ENCODE results near the gene UNKL.

UNKL gene

GRCh38 chr16:1326391-1326790, 88.1 kb downstream of the UNKL start:
- TF ChIP-seq ZBTB8A (tag by site-specific recombination; IDR thresholded peaks at IDR 0.05) = no peak
- TF ChIP-seq, protein P1, sequence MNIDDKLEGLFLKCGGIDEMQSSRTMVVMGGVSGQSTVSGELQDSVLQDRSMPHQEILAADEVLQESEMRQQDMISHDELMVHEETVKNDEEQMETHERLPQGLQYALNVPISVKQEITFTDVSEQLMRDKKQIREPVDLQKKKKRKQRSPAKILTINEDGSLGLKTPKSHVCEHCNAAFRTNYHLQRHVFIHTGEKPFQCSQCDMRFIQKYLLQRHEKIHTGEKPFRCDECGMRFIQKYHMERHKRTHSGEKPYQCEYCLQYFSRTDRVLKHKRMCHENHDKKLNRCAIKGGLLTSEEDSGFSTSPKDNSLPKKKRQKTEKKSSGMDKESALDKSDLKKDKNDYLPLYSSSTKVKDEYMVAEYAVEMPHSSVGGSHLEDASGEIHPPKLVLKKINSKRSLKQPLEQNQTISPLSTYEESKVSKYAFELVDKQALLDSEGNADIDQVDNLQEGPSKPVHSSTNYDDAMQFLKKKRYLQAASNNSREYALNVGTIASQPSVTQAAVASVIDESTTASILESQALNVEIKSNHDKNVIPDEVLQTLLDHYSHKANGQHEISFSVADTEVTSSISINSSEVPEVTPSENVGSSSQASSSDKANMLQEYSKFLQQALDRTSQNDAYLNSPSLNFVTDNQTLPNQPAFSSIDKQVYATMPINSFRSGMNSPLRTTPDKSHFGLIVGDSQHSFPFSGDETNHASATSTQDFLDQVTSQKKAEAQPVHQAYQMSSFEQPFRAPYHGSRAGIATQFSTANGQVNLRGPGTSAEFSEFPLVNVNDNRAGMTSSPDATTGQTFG (tag by site-specific recombination; IDR thresholded peaks at IDR 0.05; ENCODE audit: borderline replicate concordance) = no peak
- Histone ChIP-seq H3K27ac (ENCODE audit: extremely low read depth, low read depth, low read length) (no peak overlapping the region), H3K4me1 (ENCODE audit: control insufficient read depth, insufficient read depth, low read length) (no peaks in the 10 kb centered on the region), H3K4me3 (ENCODE audit: low read depth, low read length) (no peak overlapping the region), H3K36me3 (ENCODE audit: control insufficient read depth in 2 of 2, insufficient read depth in 1 of 2, low read length in 2 of 2) (peaks cover 10 to 23% of the 10 kb centered on the region in 2 experiments; a peak in 2 of 3 replicates), H3K9me3 (ENCODE audit: control insufficient read depth, insufficient read depth, low read depth, low read length) (no peaks in the 10 kb centered on the region)
- CTCF ChIA-PET = interaction anchor here (0.6 kb wide), 1 partner anchor 82 kb away, joined by 3 read pairs; no protein-coding TSS in a partner anchor
- POLR2A ChIA-PET = interaction anchor here (0.6 to 1.8 kb wide), 6 partner anchors 9 to 563 kb away, joined by 3 to 7 read pairs (median 4); no protein-coding TSS in a partner anchor

DNA sequence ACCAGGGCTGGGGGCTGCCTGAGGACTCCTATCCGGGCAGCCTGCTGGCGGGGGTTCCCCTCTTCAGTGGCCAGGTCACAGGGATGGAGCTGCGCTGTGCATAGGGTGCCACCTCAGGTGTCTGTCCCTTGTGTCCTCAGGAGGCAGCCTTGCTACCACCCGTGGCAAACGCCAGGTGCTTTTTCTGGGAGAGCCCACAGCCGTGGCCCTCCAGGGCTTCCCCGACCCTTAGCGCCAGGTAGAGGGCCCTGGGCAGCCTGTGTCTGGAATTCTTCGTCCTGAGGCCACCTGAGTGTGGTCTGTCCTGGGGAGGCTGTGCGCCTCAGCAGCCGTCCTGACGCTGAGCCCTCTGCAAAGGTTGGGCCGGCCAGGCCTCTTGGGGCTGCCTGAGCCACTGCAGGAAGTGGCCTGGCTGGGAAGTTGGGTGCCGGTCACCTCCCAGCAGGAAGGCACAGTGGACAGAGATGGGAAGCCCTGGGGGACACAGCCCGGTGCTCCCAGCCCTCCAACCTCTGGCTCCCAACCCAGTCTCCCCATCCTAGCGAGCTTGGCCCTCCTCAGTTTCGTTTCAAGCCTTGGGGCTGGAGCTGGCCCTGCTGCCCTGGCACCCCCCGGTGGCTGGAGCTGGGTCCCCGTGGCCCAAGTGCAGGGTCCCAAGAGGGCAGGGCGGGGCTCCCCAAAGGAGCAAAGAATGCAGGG, 88.7 kb downstream of the UNKL start:
- no peak overlapping the region for H3K27ac ChIP-seq (ENCODE audit: extremely low read depth, low read depth, low read length)
- no peak for TF ChIP-seq ZBTB21 (tag by site-specific recombination; IDR thresholded peaks at IDR 0.05)
- peaks cover 10 to 29% of the 10 kb centered on the region in 2 experiments; a peak in 2 of 3 replicates for H3K36me3 ChIP-seq (ENCODE audit: control insufficient read depth in 2 of 2, insufficient read depth in 1 of 2, low read length in 2 of 2)
- H3K9me3 ChIP-seq (ENCODE audit: control insufficient read depth, insufficient read depth, low read depth, low read length) = no peaks in the 10 kb centered on the region
- no peaks in the 10 kb centered on the region for H3K4me1 ChIP-seq (ENCODE audit: control insufficient read depth, insufficient read depth, low read length)
- ChIA-PET CTCF (interaction anchor here (0.6 to 1.0 kb wide), 2 partner anchors 37 to 82 kb away, joined by 3 to 4 read pairs; no protein-coding TSS in a partner anchor), POLR2A (interaction anchor here (0.6 to 1.8 kb wide), 7 partner anchors 9 to 564 kb away, joined by 3 to 7 read pairs (median 4); no protein-coding TSS in a partner anchor)
- no peak overlapping the region for H3K4me3 ChIP-seq (ENCODE audit: low read depth, low read length)

- H3K36me3 ChIP-seq (ENCODE audit: control insufficient read depth in 2 of 2, insufficient read depth in 1 of 2, low read length in 2 of 2) = peaks cover 10 to 34% of the 10 kb centered on the region in 2 experiments; a peak in 2 of 3 replicates
- no peak overlapping the region for H3K27ac ChIP-seq (ENCODE audit: extremely low read depth, low read depth, low read length)
- H3K9me3 ChIP-seq (ENCODE audit: control insufficient read depth, insufficient read depth, low read depth, low read length) = no peaks in the 10 kb centered on the region
- no peak overlapping the region for H3K4me3 ChIP-seq (ENCODE audit: low read depth, low read length)
- TF ChIP-seq ZNF26 (tag by site-specific recombination; IDR thresholded peaks at IDR 0.05) (no peak), ZNF146 (tag by site-specific recombination; IDR thresholded peaks at IDR 0.05) (no peak), SETDB1 (IDR thresholded peaks at IDR 0.05; ENCODE audit: insufficient read length, low read length) (no peak)
- ChIA-PET CTCF (interaction anchor here (1.0 kb wide), 1 partner anchor 37 kb away, joined by 4 read pairs; no protein-coding TSS in a partner anchor), POLR2A (interaction anchor here (1.3 to 1.8 kb wide), 2 partner anchors 13 to 18 kb away, joined by 5 to 7 read pairs; no protein-coding TSS in a partner anchor)
- no peaks in the 10 kb centered on the region for H3K4me1 ChIP-seq (ENCODE audit: control insufficient read depth, insufficient read depth, low read length)
Measured at GRCh38 chr16:1325261-1325660, 89.2 kb downstream of the UNKL start.

- Histone ChIP-seq H3K9me3 (ENCODE audit: control insufficient read depth, insufficient read depth, low read depth, low read length) (no peaks in the 10 kb centered on the region), H3K36me3 (ENCODE audit: control insufficient read depth in 2 of 2, insufficient read depth in 1 of 2, low read length in 2 of 2) (peaks cover 10 to 43% of the 10 kb centered on the region in 2 experiments; a peak in 2 of 3 replicates), H3K4me1 (ENCODE audit: control insufficient read depth, insufficient read depth, low read length) (no peaks in the 10 kb centered on the region), H3K4me3 (ENCODE audit: low read depth, low read length) (no peak overlapping the region), H3K27ac (ENCODE audit: extremely low read depth, low read depth, low read length) (no peak overlapping the region)
- POLR2A ChIA-PET = no interaction called here
- TF ChIP-seq YY2 (tag by site-specific recombination; IDR thresholded peaks at IDR 0.05) = no peak
- no peak for TF ChIP-seq ZFHX2 (tag by site-specific recombination; conservative IDR thresholded peaks at IDR 0.05)
- no peak for TF ChIP-seq ZNF211 (tag by site-specific recombination; IDR thresholded peaks at IDR 0.05; ENCODE audit: low read depth)
- no peak for TF ChIP-seq ZNF585B (tag by site-specific recombination; IDR thresholded peaks at IDR 0.05)
- no peak for TF ChIP-seq ZFP37 (tag by site-specific recombination; IDR thresholded peaks at IDR 0.05)
- TF ChIP-seq SP3 (tag by site-specific recombination; IDR thresholded peaks at IDR 0.05) = no peak
- TF ChIP-seq ZNF843 (tag by site-specific recombination; IDR thresholded peaks at IDR 0.05) = no peak
- TF ChIP-seq, protein P2, sequence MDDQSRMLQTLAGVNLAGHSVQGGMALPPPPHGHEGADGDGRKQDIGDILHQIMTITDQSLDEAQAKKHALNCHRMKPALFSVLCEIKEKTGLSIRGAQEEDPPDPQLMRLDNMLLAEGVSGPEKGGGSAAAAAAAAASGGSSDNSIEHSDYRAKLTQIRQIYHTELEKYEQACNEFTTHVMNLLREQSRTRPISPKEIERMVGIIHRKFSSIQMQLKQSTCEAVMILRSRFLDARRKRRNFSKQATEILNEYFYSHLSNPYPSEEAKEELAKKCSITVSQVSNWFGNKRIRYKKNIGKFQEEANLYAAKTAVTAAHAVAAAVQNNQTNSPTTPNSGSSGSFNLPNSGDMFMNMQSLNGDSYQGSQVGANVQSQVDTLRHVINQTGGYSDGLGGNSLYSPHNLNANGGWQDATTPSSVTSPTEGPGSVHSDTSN (CRISPR knock-in tag; IDR thresholded peaks at IDR 0.05) = no peak
- no peak for TF ChIP-seq ZNF514 (tag by site-specific recombination; IDR thresholded peaks at IDR 0.05)
- no peak for TF ChIP-seq ZNF645 (tag by site-specific recombination; IDR thresholded peaks at IDR 0.05)
- no peak for TF ChIP-seq BCL11A (tag by site-specific recombination; IDR thresholded peaks at IDR 0.05; ENCODE audit: low read depth)
- CTCF ChIA-PET = no interaction called here
Measured at GRCh38 chr16:1324286-1324826, 90.1 kb downstream of the UNKL start.
